GM12878 (cell line): ENCODE results near the gene HOXC5. TPM values are rescaled to one million over a fixed set of nuclear protein-coding genes. Genes with fewer than 3 reads are reported as not detected.

Experiments
- ATAC-seq: fragments of 200-7000 bp; cut with Tn5 transposase; 3 replicates; pipeline ENCODE4 v1.9.1; 2020; ENCODE audit warnings: mild to moderate bottlenecking, moderate library complexity
- BruUV-seq: library from RNA; stranded (reverse); fragments of 400-500 nt; replicated peaks from 2 replicates; lab custom pipeline; 2021; lab: Mats Ljungman, UMichigan
- CTCF ChIA-PET: fragments of 300-600 bp; sonication (Branson Sonifier 250); formaldehyde crosslinking; extraction: SDS; loops from one replicate; lab custom pipeline; 2021; ENCODE audit warnings: inconsistent platforms; lab: Yijun Ruan, JAX
- POLR2A ChIA-PET: fragments of 350-600 bp; formaldehyde crosslinking; extraction: SDS; loops from one replicate; lab custom pipeline; 2021; ENCODE audit warnings: inconsistent platforms; lab: Charles Lee
- RAD21 ChIA-PET: fragments of 300-600 bp; sonication (Branson Sonifier 250); formaldehyde crosslinking; loops from one replicate; lab custom pipeline; 2023; ENCODE audit warnings: antibody characterized with exemption; ENCODE audit not compliant: unreplicated experiment; lab: Charles Lee
- SMC1A ChIA-PET: fragments of 300-600 bp; sonication (Branson Sonifier 250); formaldehyde crosslinking; loops from one replicate; lab custom pipeline; 2023; ENCODE audit not compliant: unreplicated experiment, uncharacterized antibody; lab: Charles Lee
- DNase-seq: peaks from one replicate; pipeline ENCODE4 v3.0.0-alpha.2; 2011; ENCODE audit warnings: low read depth, low spot score
- FAIRE-seq: peaks from 3 replicates; lab custom pipeline; 2011; peaks lifted over from hg19 to GRCh38; lab: Jason Lieb, UNC
- H2AFZ ChIP-seq: 2 replicates; pipeline ENCODE4 v1.6.0; 2011; ENCODE audit warnings: low read depth, low read length, control low read depth; ENCODE audit not compliant: control insufficient read depth
- H3K27ac ChIP-seq: 2 replicates; pipeline ENCODE4 v1.5.1; 2011; ENCODE audit warnings: control low read depth; ENCODE audit not compliant: control insufficient read depth, insufficient read depth
- H3K27me3 ChIP-seq, 2 experiments: replicated peaks in 1 of 2; 2 replicates each; pipeline versions ENCODE4 v1.6.0 to v1.6.1; 2011; ENCODE audit warnings: low read length in 1 of 2; ENCODE audit not compliant: control insufficient read depth in 2 of 2, insufficient read depth in 2 of 2
- H3K36me3 ChIP-seq, 2 experiments: 2 replicates each; pipeline ENCODE4 v1.5.1; 2011; ENCODE audit warnings: low read length in 1 of 2; ENCODE audit not compliant: control insufficient read depth in 2 of 2, insufficient read depth in 2 of 2
- H3K4me1 ChIP-seq: 2 replicates; pipeline ENCODE4 v1.6.1; 2011; ENCODE audit warnings: mild to moderate bottlenecking, low read length, moderate library complexity, mixed read lengths; ENCODE audit not compliant: control insufficient read depth, insufficient read depth
- H3K4me2 ChIP-seq: 2 replicates; pipeline ENCODE4 v1.6.0; 2011; ENCODE audit warnings: control low read depth; ENCODE audit not compliant: control insufficient read depth, insufficient read depth
- H3K4me3 ChIP-seq: fragments of 200-600 bp; sonication (generic); 2 replicates; pipeline ENCODE4 v1.5.1; 2016
- H3K79me2 ChIP-seq: 2 replicates; pipeline ENCODE4 v1.6.0; 2011; ENCODE audit warnings: low read length; ENCODE audit not compliant: control insufficient read depth, insufficient read depth
- H3K9ac ChIP-seq: 2 replicates; pipeline ENCODE4 v1.8.0; 2011; ENCODE audit warnings: low read length, control low read depth, mixed read lengths; ENCODE audit not compliant: control insufficient read depth, insufficient read depth
- H3K9me3 ChIP-seq: replicated peaks from 3 replicates; pipeline ENCODE4 v1.5.1; 2011; ENCODE audit warnings: mild to moderate bottlenecking, low read length; ENCODE audit not compliant: control insufficient read depth, insufficient read depth
- H4K20me1 ChIP-seq: 2 replicates; pipeline ENCODE4 v1.6.0; 2011; ENCODE audit not compliant: control insufficient read depth, insufficient read depth
- ETV6 ChIP-seq, 2 experiments: fragments of 450-650 bp in 1 of 2; IDR thresholded peaks in 1 of 2; conservative IDR thresholded peaks in 1 of 2; 2 replicates each; pipeline ENCODE4 v1.6.1; 2014; ENCODE audit warnings: antibody characterized with exemption in 1 of 2, borderline replicate concordance in 1 of 2, low read depth in 1 of 2, mild to moderate bottlenecking in 1 of 2, moderate library complexity in 1 of 2
- EZH2 ChIP-seq: IDR thresholded peaks from 2 replicates; pipeline ENCODE4 v1.6.1; 2012; ENCODE audit warnings: low read depth, mild to moderate bottlenecking, control low read depth, inconsistent platforms, low read length, borderline replicate concordance; ENCODE audit not compliant: control insufficient read depth
- POLR2AphosphoS2 ChIP-seq: IDR thresholded peaks from 2 replicates; pipeline ENCODE4 v1.6.1; 2011; ENCODE audit warnings: low read depth, mild to moderate bottlenecking, low read length, improper control_type of control experiment, moderate library complexity
- WGBS: methylation state at CpG from one replicate; pipeline ENCODE4 v1.1.6; 2016; ENCODE audit warnings: low lambda C conversion rate; ENCODE audit not compliant: insufficient replicate concordance, insufficient coverage; ENCODE audit errors: missing lambda C conversion rate; 5-methylcytosine and 5-hydroxymethylcytosine counted together
- in situ Hi-C: fragments of 300-500 bp; cut with MboI; formaldehyde crosslinking; loops from 9 replicates; pipeline ENCODE4 v1.14.3; 2018; ENCODE audit warnings: mixed read lengths
- intact Hi-C: fragments of 100-400 bp; cut with micrococcal nuclease; formaldehyde crosslinking; loops from one replicate; pipeline ENCODE4 v1.14.2; 2022; ENCODE audit not compliant: unreplicated experiment
- polyA plus RNA-seq, 11 experiments: library from polyadenylated mRNA; depleted of rRNA in 4 of 11; unstranded in 6 of 11; stranded (reverse) in 5 of 11; fragments of >200 nt; fragmentation: Nextera tagmentation in 4 of 11; fragmentation: Illumina TruSeq in 1 of 11; extraction: Ambion mirVana in 4 of 11; extraction: Trizol in 1 of 11; gene quantifications; 1 replicate in 1 of 11; 2 replicates in 10 of 11; pipeline versions ENCODE4 v1.2.1 to v1.2.3, GENCODE V29; 2011 to 2016; ENCODE audit warnings: inconsistent platforms in 2 of 11, missing spikeins in 2 of 11, low read depth in 1 of 11
- total RNA-seq, 4 experiments: library from RNA; depleted of rRNA in 3 of 4; stranded (reverse); fragments of >200 nt in 3 of 4; fragmentation: Illumina TruSeq in 1 of 4; extraction: Trizol in 1 of 4; gene quantifications; 2 replicates each; pipeline versions ENCODE4 v1.2.1 to v1.2.3, GENCODE V29; 2013 to 2021
- TF ChIP-seq, protein P1 (sequence below): fragments of 450-650 bp; IDR thresholded peaks from 2 replicates; pipeline ENCODE4 v1.6.1; 2016; ENCODE audit warnings: mild to moderate bottlenecking
- TF ChIP-seq, protein P2 (sequence below): fragments of 450-650 bp; IDR thresholded peaks from 2 replicates; pipeline ENCODE4 v1.6.1; 2017; ENCODE audit warnings: mild to moderate bottlenecking, moderate library complexity
- TF ChIP-seq, protein P3 (sequence below): IDR thresholded peaks from 2 replicates; pipeline ENCODE4 v1.6.1; 2011; ENCODE audit warnings: low read depth, mild to moderate bottlenecking, low read length, moderate library complexity, borderline replicate concordance; ENCODE audit errors: extremely low read depth

Gene HOXC5
- total and polyA plus RNA-seq, 10 of the 15 experiments (the other 5 are each of a cell fraction or from before 2014, with no cell fraction given): 0.11 TPM; not detected in 9

- H3K36me3 ChIP-seq: no peaks in the 10 kb centered on the region
- H3K79me2 ChIP-seq: no peaks in the 10 kb centered on the region
- H2AFZ ChIP-seq: no peak overlapping the region
- H3K9me3 ChIP-seq: no peaks in the 10 kb centered on the region
- intact Hi-C loops: no loop called here
- ATAC-seq (no peak), DNase-seq (no peak), FAIRE-seq (no peak)
- in situ Hi-C loops: no loop called here
- ChIA-PET RAD21 (no interaction called here), SMC1A (no interaction called here), CTCF (interaction anchor here (1.0 kb wide), 1 partner anchor 14 kb away, joined by 3 read pairs; no protein-coding TSS in a partner anchor), POLR2A (no interaction called here)
- no peak overlapping the region for H3K27ac ChIP-seq
- H4K20me1 ChIP-seq: no peaks in the 10 kb centered on the region
- H3K4me2 ChIP-seq: no peak overlapping the region
- no peak overlapping the region for H3K9ac ChIP-seq
- no TSS peak for BruUV-seq
- H3K4me1 ChIP-seq: peaks cover 16% of the 10 kb centered on the region
- no peak overlapping the region for H3K4me3 ChIP-seq
- peaks cover 4 to 6% of the 10 kb centered on the region in 2 experiments; a peak in 3 of 4 replicates for H3K27me3 ChIP-seq
- WGBS: 22% methylated on average over 23 of the region's 27 CpGs
- TF ChIP-seq POLR2AphosphoS2 (no peak), EZH2 (0 out of 2 replicates have a peak, but pooled peaks have one; percentile 15), ETV6 (conservative IDR thresholded peaks at IDR 0.05 in 1 of 2, IDR thresholded peaks at IDR 0.05 in 1 of 2; ENCODE audit: borderline replicate concordance in 1 of 2, low read depth in 1 of 2) (no peak)
- TF ChIP-seq, protein P1, sequence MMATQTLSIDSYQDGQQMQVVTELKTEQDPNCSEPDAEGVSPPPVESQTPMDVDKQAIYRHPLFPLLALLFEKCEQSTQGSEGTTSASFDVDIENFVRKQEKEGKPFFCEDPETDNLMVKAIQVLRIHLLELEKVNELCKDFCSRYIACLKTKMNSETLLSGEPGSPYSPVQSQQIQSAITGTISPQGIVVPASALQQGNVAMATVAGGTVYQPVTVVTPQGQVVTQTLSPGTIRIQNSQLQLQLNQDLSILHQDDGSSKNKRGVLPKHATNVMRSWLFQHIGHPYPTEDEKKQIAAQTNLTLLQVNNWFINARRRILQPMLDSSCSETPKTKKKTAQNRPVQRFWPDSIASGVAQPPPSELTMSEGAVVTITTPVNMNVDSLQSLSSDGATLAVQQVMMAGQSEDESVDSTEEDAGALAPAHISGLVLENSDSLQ: no peak
- TF ChIP-seq, protein P2, sequence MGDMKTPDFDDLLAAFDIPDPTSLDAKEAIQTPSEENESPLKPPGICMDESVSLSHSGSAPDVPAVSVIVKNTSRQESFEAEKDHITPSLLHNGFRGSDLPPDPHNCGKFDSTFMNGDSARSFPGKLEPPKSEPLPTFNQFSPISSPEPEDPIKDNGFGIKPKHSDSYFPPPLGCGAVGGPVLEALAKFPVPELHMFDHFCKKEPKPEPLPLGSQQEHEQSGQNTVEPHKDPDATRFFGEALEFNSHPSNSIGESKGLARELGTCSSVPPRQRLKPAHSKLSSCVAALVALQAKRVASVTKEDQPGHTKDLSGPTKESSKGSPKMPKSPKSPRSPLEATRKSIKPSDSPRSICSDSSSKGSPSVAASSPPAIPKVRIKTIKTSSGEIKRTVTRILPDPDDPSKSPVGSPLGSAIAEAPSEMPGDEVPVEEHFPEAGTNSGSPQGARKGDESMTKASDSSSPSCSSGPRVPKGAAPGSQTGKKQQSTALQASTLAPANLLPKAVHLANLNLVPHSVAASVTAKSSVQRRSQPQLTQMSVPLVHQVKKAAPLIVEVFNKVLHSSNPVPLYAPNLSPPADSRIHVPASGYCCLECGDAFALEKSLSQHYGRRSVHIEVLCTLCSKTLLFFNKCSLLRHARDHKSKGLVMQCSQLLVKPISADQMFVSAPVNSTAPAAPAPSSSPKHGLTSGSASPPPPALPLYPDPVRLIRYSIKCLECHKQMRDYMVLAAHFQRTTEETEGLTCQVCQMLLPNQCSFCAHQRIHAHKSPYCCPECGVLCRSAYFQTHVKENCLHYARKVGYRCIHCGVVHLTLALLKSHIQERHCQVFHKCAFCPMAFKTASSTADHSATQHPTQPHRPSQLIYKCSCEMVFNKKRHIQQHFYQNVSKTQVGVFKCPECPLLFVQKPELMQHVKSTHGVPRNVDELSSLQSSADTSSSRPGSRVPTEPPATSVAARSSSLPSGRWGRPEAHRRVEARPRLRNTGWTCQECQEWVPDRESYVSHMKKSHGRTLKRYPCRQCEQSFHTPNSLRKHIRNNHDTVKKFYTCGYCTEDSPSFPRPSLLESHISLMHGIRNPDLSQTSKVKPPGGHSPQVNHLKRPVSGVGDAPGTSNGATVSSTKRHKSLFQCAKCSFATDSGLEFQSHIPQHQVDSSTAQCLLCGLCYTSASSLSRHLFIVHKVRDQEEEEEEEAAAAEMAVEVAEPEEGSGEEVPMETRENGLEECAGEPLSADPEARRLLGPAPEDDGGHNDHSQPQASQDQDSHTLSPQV: no peak
- TF ChIP-seq, protein P3, sequence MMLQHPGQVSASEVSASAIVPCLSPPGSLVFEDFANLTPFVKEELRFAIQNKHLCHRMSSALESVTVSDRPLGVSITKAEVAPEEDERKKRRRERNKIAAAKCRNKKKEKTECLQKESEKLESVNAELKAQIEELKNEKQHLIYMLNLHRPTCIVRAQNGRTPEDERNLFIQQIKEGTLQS: no peak
Observed at GRCh38 chr12:54046809-54047159, 13.9 kb downstream of the HOXC5 start.
